GM12892 (cell line): ENCODE measurements around the gene INTS2.

ENCODE experiments used
- POLR2A ChIP-seq: IDR thresholded peaks from 2 replicates; pipeline ENCODE4 v1.6.1; 2011; ENCODE audit warnings: low read depth, low read length, control low read depth
- POLR2AphosphoS5 ChIP-seq: IDR thresholded peaks from 2 replicates; pipeline ENCODE4 v1.6.1; 2011; ENCODE audit warnings: low read depth, low read length, control low read depth

GRCh38 chr17:61943117-61943516, 15.3 kb upstream of the INTS2 start:
- no peak for TF ChIP-seq POLR2A
- no peak for TF ChIP-seq POLR2AphosphoS5
